GM19193 (cell line): ENCODE measurements around the gene DCLK1.

Experiments
- POLR2A ChIP-seq: IDR thresholded peaks from 4 replicates; pipeline ENCODE4 v1.6.1; 2011; ENCODE audit not compliant: insufficient read depth, insufficient read length; ENCODE audit errors: extremely low read depth

The DCLK1 gene

DNA sequence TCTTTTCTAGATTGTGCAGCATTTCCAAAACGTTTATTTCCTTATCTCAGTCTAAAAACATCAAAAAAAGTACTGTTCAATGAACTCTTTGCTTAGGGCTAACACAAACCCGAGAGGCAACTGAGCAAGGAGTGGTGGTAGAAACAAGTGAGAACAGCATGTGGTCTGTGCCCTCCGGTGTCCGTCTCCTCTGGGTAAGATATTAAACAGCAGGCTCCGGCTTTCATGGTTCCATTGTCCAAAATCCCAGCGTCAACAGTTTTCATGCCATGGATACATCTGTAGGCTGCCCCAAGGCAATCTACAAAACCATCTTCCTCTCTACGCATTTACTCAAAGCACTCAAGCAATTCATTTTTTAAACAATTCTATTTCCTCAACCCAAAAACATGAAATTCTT is 22.8 kb downstream of the DCLK1 start:
- no peak for TF ChIP-seq POLR2A

DNA sequence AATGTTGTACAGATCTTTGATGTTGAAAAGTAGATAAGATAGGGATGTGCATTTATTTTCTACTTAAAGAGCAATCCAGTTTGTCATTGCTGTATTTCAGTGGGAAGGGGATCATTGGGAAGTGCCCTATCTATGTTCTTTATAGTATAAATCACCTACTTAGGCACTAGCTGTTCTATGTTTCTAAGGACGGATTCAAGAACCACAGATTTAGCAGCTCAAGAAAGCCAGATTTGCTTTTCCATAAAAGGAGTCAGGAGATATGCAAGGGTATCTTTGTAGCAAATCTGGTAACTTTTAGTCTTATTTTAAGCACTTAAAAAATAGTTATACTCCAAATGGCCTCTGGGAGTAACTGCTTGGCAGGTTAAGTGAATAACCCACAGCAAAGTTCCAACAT is 23.7 kb downstream of the DCLK1 start:
- no peak for TF ChIP-seq POLR2A

DNA sequence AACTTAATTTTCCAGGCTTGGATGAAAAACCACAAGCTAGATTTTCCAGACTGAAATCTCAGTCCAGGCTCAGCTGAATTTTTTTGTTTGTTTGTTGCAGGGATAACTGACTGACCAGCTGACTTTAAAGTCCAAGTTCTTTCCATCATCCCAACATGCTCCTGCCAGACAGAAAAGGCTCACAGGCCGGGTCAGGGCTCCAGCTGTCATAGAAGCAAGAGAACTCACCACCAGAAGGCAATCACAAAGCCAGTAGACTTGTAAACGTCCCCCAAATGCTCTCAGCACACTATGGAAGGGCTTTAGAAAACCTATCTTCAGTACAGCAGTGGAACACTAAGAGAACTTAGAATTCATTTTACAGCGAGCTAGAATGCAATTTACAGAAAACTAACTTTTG is 25.5 kb downstream of the DCLK1 start:
- no peak for TF ChIP-seq POLR2A

DNA sequence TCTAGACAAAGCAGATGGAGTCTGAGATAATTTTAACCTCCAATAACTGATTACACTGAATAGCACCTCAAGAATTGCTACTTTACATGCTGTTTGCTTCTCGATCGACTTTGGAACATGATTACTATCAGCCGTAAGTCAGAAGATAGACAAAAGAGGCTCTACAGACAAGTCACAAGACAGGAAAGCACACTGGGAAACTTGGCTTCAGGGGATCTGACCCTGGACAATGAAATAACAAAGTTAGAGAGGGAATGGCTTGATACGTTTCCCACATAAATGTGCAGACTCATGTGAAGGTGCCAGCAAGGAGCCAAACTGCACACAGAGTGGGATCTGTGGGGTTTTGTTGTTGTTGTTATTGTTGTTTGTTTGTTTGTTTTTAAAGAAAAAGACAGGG is 28.5 kb downstream of the DCLK1 start:
- no peak for TF ChIP-seq POLR2A

DNA sequence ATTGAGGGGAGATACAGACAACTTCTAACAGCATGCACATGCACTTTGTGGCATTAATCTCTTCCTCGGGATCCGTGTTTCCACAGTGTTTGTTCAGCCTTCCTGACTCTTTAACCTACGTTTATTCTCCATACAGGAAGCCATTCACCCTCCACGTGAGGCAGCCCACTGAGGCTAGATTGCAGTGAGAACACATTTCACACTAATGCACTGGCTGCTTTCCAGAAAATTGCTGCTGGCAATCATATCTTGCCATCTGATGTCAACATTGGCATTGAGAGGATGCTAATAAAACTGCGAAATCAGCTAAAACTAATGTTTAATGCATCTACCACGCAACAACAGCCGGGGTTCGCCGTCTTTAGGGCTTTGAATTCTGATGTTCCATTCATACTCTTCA is 30.0 kb downstream of the DCLK1 start:
- TF ChIP-seq POLR2A = no peak

DNA sequence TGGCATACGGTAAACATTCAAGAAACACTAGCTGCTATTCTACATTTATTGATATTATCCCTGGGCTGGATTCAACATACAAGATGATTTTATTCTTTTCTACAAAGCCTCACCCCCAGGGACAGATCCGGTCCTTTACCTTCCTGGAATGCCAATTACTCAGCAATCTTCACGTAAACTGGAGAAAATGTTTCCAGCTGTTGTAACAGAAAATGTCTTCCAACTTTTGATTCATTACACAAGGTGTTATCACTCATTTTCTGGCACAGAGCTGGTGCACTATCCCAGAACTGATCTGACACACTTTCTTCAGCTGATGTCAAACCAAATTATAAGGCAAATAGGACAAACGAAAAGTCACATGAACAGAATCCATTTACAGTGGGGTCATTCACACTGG is 33.1 kb downstream of the DCLK1 start:
- no peak for TF ChIP-seq POLR2A

DNA sequence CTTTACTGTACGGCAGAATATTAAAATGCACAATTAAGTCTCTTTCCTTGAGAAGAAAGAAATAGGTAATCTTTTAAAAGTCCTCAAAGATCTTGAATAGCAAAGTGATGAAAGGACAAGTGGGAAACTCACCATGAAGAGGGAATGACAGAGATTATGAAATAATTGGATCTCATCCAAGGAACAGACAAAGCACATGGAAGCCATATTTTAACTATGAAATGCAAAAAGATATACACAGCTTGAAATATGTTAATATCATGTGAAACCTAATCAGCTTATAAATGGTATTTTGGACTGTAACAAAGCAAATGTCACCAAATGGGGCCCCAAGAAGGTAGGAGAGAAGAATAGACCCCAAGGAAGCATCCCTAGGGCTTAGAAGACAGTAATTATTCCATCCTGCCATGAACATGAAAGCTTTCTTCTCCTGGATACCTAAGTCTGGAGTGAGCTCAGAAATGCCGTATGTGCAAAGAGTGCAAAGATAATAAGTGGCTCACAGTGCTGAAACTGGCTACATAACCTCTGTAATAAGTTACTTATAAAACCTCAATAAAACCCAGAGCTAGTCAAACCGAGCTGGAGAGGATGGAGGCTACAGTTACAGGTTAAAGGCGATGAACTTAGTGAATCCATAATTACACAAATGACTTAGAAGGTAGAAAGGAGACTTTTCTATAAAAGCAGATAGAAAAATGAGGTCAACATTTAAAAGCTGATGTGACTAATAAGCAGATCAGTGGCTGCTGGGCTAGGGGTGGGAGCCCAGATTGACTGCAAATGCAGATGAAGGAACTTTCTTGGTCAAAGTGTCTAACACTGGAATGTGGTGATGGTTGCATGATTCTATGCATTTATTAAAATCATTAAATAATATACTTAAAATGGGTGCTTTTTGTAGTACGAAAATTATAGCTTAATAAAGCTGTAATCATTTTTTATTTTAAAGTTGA is 34.4 kb downstream of the DCLK1 start:
- no peak for TF ChIP-seq POLR2A

DNA sequence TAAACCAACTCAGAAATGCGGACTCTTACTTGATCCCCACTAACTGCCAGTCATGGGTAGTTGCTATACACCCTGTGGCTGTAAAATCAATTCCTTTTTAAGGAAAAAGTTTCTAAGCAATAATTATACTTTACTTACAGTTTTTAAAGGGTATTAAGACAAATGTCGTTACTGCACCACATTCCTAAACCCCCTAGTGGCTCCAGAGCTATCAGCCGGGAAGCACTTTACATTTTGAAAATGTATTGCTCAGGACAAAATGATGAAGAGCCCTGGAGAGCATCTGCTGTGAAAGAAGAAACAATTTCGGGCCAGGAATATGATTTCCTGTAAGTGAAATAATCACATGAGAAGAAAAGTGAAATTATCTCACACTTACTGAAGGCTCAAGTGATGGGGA is 36.7 kb downstream of the DCLK1 start:
- no peak for TF ChIP-seq POLR2A

DNA sequence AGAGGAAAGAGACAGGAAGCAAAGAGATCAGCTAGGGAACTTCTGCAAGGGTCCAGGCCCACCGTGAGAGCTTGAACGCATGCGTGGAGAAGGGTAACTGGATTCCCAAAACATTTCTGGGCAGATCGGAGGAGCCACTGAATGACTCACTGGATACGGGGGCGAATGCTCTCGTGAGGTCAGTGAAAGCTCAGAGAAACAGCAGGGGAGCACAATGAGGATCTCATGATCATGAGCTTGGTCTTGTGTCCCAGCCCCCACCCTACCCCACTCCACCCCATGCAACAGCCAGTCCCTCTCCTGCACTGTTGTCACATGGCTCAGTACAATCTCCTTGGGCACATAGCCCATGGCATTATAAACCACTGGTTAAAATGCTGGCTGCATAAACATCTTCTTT is 40.6 kb downstream of the DCLK1 start:
- no peak for TF ChIP-seq POLR2A

DNA sequence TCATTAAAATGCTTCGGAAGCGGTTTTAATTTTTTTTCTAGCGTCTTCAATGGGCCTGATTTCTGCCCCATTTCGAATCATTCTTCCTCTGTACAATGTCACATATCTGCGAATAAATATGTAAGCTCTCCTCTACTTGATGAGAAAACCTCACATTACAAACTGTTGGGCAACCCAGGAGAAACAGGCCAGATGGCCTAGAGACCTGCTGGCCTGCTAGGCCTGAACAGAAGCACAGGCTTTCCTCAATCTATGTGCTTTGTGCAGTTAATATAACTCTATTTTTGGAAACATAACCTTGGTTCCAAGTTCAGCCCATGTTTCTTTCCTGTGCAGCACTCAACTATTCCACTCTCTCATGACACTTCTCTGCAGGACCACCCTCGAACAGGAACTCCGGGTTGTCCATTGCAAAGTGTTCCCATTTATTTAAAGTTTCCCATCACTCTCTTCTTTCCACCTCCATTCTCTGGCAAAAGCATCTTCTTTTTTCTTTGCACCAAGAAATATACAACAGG is 42.0 kb downstream of the DCLK1 start:
- no peak for TF ChIP-seq POLR2A

DNA sequence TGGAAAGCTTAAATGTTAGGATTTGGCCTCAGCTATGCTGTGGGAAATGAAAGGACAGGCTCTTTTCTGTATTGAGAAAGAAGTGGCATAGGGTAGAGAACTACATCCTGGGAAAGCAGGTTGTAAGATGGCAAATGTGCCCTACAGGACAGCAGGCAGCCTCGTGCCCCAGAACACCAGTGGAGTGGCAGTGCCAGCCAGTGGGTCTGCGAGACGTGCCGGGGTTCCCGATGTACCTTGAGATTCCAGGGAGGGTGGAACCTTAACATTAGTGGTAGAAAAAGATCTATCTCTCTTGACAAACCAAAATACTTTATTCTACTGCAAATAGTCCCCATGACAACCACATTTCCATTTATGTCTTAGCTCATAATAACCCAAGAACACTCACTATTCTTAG is 42.7 kb downstream of the DCLK1 start:
- TF ChIP-seq POLR2A = no peak

DNA sequence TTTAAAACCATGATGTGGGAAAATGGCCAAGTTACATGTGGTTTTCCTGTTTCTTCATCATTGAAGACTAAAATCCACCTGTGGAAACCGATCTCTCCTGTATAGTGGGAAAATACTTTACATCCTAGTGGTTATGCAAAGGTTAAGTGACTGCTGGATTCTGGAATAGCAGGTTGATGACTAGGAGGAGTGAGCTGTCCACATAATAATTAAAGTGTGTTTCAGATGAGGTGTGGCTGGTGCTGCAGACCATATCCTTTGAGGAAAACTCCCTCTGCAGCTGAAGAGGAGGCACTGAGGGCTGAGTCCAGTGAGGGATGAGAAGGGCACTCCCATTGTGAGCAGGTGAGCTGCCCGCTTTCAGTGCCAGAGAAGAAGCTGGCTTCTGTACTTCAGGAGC is 43.2 kb downstream of the DCLK1 start:
- TF ChIP-seq POLR2A = no peak

DNA sequence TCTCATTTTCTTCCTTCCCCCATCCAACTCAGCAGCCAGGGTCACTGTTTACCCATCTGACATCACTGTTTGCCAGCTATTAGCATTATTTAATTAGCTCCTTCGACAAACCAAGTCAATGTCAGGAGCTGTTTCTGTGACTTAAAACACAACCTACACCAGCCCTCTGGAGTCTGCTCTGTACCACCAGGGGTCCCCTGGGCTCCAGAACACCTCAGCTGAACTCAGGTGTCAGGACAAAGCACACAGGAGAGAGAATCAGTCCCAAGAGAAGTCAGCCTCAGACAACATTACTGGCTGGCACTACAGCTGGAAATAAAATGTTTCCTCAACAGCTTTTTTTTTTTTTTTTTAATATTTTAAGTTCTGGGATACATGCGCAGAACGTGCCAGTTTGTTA is 45.1 kb downstream of the DCLK1 start:
- no peak for TF ChIP-seq POLR2A

DNA sequence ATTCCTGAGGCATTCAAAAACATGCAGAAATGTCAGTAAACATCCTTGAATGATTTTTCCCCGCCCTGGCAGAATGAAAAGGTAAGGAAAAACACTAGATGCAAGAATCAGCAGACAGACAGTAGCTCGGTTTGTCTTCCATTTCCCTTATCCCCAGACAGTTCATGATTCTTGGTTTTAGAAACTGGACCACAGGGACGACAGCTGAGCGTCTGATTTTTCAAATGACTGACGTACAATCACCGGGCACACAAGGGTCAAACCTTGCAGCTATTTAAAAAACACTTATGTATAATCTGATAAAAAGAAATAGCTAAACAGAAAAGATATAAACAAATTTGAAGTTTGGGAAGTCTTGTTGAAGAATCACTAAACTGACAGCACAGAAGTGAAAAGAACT is 47.1 kb downstream of the DCLK1 start:
- TF ChIP-seq POLR2A = no peak

DNA sequence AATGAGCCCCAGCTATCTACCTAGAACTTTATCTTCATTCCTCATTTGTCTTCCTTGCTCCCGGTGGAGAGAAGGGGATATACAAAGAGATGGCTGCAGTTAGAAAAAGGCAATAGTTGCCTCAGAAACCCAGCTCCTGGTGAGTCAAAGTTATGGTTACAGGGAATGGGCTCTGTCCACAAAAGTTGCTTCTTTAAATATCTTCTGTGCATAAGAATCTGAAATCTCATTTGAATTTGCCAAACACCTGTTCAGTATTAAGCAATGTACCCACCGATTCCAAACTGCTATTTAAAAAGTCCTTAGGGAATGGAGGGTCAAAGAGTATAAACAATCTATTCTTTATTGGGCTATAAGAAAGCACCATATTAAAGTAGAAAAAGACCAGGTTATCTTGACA is 48.4 kb downstream of the DCLK1 start:
- no peak for TF ChIP-seq POLR2A

DNA sequence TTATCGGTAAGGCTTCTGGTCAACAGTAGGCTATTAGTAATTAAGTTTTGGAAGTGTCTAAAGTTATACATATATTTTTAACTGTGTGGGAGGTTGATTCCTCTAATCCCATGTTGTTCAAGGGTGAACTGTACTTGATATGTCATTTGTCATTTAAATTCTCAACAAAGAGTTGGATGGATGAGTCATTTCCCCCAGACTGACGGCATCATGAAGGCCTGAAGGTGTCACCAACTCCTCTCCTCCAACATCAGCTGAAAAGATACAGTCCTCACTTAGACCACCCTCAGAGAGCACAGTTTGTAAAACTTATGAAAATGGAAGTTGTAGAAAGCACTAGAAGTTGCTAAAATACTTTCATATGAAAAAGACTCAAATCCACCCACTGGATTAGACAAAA is 48.8 kb downstream of the DCLK1 start:
- TF ChIP-seq POLR2A = no peak
